GM12891 (cell line): Measurements from ENCODE around the gene GPC6.

Experiments
- PAX5 ChIP-seq: IDR thresholded peaks from 2 replicates; pipeline ENCODE4 v1.6.1; 2011; ENCODE audit warnings: low read length, moderate library complexity, mild to moderate bottlenecking; ENCODE audit not compliant: insufficient read depth, severe bottlenecking
- POLR2A ChIP-seq: IDR thresholded peaks from 2 replicates; pipeline ENCODE4 v1.6.1; 2011; ENCODE audit warnings: low read depth, low read length, control low read depth
- POLR2AphosphoS5 ChIP-seq: IDR thresholded peaks from 2 replicates; pipeline ENCODE4 v1.6.1; 2011; ENCODE audit warnings: low read depth, low read length, control low read depth
- SPI1 ChIP-seq: IDR thresholded peaks from 2 replicates; pipeline ENCODE4 v1.6.1; 2011; ENCODE audit warnings: low read depth, low read length, control low read depth
- TAF1 ChIP-seq: IDR thresholded peaks from 2 replicates; pipeline ENCODE4 v1.6.1; 2011; ENCODE audit warnings: low read depth, low read length, control low read depth

DNA sequence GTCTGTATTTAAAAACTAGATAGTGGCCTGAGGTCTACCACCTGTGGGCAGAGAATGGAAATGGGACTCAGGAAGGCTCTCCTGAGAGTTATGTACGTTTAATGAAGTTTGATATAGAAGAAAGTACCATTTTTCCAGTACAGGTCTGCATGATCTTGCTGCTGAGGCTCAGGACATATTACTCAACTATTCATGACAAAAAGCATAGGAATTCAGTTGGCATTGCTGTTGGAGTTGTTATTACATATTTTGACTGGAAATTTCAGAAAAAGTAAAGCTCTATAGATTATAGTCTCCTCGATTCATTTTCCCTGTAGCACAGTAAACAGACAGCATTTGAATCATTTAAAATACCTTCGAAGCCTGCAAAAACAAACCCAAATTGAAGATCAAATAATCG, 783.1 kb downstream of the GPC6 start:
- TF ChIP-seq POLR2A: no peak
- TF ChIP-seq POLR2AphosphoS5: no peak
- TF ChIP-seq PAX5: no peak
- no peak for TF ChIP-seq TAF1
- no peak for TF ChIP-seq SPI1
